HG03378 (cell line): ENCODE data around the gene PCGF1.

Source experiments
- ATAC-seq: cut with Tn5 transposase; IDR thresholded peaks from one replicate; pipeline ENCODE4 v1.9.1; 2021; ENCODE audit warnings: mild to moderate bottlenecking, moderate library complexity; ENCODE audit not compliant: unreplicated experiment

PCGF1 gene

DNA sequence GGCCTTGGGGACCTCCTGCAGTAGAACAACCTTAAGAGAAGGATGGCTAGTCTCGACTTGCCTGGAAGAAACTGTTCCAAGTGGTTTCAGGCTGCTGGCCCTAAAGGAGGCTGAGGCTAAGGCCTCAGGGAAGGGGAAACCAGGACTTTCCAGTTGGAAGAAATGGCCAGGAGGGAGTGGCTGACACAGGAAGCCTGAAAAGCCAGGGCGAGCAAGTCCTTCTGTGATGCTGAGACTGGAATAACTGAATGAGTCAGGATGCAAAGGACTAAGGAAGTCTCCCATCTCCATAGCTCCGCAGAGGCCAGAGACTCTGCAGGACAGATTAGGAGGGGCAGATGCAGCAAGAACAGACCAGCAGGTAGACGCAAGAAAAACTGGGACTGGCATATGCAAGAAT is 29.6 kb upstream of the PCGF1 start:
- ATAC-seq, result no peak

DNA sequence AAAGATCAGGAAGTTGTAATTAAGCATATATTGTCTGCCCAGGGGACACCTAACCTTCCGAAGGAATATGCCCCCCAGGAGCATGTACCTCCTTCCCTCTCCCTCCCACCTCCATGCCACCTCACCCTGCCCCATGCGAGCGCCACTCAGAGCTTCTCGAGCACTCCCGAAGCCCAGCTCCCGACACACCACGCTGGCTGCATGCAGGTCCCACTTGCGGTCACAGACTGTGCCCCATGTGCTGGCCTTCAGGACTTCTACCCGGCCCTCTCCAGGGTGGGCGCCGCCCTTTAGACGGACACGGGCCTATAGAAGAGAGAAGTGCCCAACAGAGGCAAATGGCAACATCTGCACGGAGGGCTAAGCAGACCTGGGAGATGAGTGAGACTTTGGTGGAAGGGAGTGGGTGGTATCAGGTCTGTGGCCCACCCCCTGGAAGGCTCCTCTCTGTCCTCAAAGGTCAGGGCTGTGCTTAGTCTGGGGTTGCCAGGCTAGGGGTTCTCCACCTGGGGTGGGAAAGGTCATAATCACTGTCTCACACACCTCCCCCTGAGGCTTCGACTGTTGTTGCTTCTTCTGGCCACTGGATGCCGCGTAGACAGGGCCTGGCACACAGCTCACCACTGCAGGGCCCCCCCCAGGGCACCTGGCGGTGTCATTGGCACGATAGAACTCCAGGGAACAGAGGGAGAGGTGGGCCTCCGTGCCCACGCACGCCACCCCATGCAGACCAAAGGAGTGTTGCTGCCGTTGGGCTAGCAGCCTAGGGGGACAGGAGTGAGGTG is 28.9 kb upstream of the PCGF1 start:
- ATAC-seq, result no peak

DNA sequence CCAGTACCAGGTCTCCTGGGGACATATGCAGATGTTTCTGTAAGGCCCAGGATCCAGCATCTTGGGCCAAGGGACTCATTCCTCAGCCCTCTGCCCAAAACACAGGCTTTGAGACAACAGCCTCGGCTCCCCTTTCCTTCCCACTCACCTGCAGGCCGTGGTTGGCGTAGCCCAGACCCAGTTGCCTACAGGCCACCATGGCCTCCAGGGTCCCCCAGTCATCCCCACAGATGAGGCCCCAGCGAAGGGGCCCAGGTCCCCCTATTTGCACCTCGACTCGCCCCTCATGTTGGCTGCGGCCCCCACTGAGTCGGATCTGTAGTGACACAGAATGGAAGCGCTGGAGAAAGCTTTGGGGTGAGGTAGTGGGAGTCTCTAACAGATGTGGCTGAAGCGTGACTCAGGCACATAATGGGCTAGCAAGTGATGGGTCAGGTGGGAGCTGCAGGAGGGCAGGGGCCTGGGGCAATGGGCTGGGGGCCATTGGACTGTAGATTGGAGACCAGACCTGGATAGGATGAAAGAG is 28.0 kb upstream of the PCGF1 start:
- no peak for ATAC-seq

DNA sequence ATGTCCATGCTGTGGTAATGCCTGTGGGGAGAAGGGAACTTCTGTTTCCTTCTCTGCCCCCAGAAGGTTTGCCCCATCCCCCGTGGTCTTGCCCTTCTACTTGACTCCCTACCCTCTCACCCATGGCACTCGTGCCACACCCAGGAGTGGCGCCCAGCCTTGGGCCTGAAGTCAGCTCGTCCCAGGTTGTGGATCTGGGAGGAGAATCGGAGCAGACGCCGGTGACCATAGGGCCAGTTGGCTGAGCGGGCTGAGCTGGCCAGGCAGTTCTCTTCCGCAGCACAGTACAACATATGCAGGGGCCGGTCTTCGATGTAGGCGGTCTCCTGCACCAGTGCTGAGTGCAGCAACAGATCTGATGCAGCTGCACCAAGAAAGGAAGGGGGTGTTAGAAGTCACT is 26.9 kb upstream of the PCGF1 start:
- ATAC-seq, result no peak

DNA sequence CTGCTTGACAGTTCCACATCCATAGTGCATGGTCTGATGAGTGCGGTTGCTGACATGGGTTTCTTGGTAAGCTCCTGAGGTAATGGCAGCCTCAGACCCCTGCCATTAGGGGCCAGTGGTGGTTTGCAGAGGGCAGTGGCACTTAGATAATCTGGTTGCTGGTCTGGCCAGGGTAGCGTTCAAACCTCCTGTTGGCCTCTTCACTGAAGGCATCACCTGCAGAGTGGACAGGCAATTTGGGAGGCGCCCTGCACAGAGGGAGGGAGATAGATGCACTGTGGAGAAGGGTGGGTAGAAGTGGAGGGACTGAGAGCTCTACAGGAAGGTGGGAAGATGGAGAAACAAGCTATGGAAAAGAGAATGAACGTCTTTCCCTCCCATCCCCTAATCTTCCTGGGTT is 26.0 kb upstream of the PCGF1 start:
- ATAC-seq, result no peak

DNA sequence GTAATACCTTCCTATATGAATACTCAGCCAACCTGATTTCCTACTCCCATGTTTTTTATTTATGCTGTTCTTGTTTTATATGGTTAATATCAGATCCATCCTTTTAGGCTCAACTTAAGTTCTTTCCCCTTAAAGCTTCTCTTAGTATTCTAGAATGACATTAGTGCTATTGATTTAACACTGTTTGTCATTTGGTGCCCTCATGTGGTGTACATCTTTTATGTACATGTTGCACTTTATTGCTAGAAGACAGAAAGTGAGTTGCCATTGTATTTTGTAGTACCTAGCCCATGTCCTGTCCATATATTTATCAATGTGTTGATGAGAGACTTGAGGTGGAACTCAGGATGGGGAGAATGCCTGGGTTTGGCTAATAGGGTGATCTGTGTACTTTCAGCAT is 24.7 kb upstream of the PCGF1 start:
- no peak for ATAC-seq

GRCh38 chr2:74531666-74532065 is 24.2 kb upstream of the PCGF1 start:
- no peak for ATAC-seq

DNA sequence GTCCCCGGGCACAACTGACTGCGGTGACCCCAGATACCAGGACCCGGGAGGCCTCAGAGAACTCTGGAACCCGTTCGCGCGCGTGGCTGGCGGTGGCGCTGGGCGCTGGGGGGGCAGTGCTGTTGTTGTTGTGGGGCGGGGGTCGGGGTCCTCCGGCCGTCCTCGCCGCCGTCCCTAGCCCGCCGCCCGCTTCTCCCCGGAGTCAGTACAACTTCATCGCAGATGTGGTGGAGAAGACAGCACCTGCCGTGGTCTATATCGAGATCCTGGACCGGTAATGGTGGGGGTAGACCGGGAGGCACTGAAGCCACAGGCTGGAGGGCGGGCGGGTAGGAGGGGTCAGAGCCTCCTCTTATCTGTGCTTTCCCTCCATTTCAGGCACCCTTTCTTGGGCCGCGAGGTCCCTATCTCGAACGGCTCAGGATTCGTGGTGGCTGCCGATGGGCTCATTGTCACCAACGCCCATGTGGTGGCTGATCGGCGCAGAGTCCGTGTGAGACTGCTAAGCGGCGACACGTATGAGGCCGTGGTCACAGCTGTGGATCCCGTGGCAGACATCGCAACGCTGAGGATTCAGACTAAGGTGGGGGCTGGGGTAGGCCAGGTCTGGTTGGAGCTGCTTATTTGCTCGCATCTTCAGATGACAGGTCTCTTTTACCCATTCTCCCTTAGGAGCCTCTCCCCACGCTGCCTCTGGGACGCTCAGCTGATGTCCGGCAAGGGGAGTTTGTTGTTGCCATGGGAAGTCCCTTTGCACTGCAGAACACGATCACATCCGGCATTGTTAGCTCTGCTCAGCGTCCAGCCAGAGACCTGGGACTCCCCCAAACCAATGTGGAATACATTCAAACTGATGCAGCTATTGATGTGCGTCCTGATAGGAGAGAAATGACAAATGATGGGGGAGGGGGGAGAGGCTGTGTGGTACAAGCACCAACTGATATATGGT is 23.0 kb upstream of the PCGF1 start:
- ATAC-seq, result peak; percentile 39

- peak; percentile 68 for ATAC-seq
These were observed 22.1 kb upstream of the PCGF1 start, which contains the start of the genes AUP1 and HTRA2 for GRCh38 chr2:74529357-74530238. Gene AUP1, minus strand, starts transcription at chr2:74529706. Its CDS starts 77 bp downstream, at chr2:74529629. Gene HTRA2, plus strand, starts transcription at chr2:74529933. Its CDS starts 74 bp downstream, at chr2:74530007.

DNA sequence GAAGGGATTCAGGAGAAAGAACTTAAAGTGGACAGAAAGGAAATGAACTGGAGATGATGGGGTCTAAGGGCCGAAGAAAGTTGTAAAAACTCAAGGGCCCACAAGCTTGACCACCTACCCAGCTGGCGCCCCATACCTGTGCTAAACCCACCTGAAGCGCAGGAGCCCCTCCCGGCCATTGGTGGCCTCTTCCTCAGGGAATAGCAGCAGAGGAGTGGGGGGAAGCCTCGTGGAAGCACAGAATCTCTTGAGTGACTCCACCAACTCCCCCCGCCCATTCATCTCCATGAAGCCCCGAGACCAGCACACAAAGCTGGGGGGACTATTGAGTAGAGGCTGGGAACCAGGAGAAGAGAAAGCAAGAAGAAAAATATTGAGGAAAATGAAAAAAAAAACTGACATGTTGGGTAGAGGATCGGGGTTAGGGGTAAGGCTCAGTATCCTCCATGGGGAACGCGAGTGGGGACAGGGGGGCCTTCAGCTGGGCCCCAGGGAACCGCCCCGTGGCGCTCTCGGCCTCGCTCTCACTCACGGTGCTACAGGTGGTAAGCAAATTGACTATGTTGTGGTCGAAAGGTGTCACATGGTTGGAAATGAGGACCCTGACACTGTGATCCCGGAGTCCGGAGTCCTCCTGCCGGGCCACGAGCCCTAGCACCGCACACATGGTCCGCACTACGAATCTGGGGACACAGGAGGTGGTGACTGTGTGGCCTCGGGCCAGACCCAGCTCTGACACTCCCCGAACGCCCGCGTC is 21.3 kb upstream of the PCGF1 start:
- ATAC-seq, result peak; percentile 5

- no peak for ATAC-seq
These were observed 20.2 kb upstream of the PCGF1 start for GRCh38 chr2:74527741-74528140.

- no peak for ATAC-seq
These were observed 19.2 kb upstream of the PCGF1 start for GRCh38 chr2:74526649-74527230.

DNA sequence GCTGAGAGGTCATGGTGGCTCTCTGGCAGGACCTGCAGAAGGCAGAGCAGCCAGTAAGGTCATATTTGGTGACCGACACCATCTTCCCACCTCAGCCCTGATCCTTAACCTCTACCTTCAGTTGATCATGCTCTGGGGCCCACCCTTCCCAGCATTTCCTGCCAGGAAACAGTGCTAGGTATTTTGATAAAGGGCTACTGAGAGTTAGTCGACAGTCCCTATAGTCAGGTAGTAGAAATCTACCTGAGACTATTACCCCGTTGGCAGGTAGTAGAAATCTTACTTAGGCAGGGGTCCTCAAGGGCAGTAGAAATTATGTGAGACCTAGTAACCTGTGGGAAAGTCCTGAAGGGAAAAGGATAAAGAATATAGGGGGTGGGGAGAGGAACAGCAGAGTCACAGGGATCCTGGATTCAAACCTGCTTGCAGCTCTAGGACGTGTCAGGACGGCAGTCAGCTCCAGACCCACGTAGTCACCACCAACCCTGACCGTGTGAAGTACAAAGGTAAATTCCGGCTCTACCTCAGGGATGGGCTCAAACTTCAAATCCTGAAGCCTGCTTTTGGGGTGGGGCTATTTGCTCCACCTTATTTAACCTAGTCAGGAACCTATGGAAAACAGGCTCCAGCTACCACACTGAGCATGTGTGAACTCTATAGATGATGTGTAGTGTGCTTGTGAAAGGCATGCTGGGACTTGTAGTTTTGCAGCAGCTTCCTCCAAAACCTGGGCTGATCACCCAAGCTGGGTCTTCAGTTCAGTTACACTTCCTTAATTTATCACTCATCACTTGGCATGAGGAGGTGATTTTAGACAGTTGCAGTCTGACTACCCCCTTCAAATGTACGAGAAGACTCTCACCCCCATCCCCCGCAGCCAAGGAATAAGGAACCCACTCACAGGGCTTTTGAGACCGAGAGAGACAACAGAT is 18.5 kb upstream of the PCGF1 start, which contains the start of gene DQX1:
Gene DQX1, minus strand, starts transcription at position 515 of the 932 bp plus-strand sequence. Its CDS starts 502 bp downstream, at position 13.
- ATAC-seq, result peak; percentile 24

- ATAC-seq, result no peak
These were observed 17.6 kb upstream of the PCGF1 start for GRCh38 chr2:74524955-74525716.

- no peak for ATAC-seq
These were observed 16.5 kb upstream of the PCGF1 start for GRCh38 chr2:74524005-74524404.

DNA sequence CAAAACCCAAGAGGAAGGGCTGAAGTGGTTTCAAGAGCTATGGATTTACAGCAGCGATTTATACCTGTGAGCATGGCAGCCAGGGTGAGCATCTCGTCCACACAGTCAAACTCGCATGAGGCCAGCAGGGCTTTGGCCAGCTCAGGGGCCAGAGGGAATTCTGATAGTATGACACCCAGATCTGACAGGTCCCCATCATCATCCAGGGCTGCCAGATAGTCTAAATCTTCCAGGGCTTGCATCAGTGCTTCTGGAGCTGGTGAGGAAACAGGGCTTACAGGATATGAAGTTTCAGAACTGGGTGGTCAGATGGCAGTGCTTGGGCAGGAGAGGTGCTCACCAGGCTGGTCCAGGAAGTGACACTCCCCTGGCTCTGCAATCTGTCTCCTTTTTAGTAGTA is 15.0 kb upstream of the PCGF1 start:
- no peak for ATAC-seq

- no peak for ATAC-seq
These were observed 9.2 kb upstream of the PCGF1 start for GRCh38 chr2:74516650-74517049.
